Measurements from ENCODE around the gene DCP1B. TPM values are rescaled to one million over a fixed set of nuclear protein-coding genes. Genes with fewer than 3 reads are reported as not detected.

Gene DCP1B
- polyA plus RNA-seq, 1 donor from 2014 or later: 12.5 TPM

GRCh38 chr12:2049604-2050540 is 45.6 kb upstream of the DCP1B start:
- Histone ChIP-seq H3K27me3 (ENCODE audit: insufficient read depth, low read depth, low read length) (no peaks in the 10 kb centered on the region), H3K4me2 (ENCODE audit: low read length) (no peak overlapping the region), H3F3A (ENCODE audit: insufficient read depth, low read length, poor library complexity, severe bottlenecking) (no peaks in the 10 kb centered on the region), H4K20me1 (ENCODE audit: insufficient read depth) (no peaks in the 10 kb centered on the region), H3K9me2 (ENCODE audit: insufficient read depth, low read length) (no peaks in the 10 kb centered on the region), H3K79me2 (replicated peaks; ENCODE audit: insufficient read depth, low read length) (peaks cover 9% of the 10 kb centered on the region), H2AFZ (ENCODE audit: low read depth, low read length) (no peak overlapping the region), H3K9ac (ENCODE audit: low read length) (no peak overlapping the region), H3K9me3 (ENCODE audit: low read length) (no peaks in the 10 kb centered on the region), H3K4me3 (ENCODE audit: low read length) (no peak overlapping the region), H3K27ac (ENCODE audit: low read length) (no peak overlapping the region), H3K36me3 (ENCODE audit: insufficient read depth, low read length) (no peaks in the 10 kb centered on the region)
- TF ChIP-seq EZH2 (IDR thresholded peaks at IDR 0.05; ENCODE audit: borderline replicate concordance, insufficient read depth, low read length, poor library complexity, severe bottlenecking) (no peak), MXI1 (conservative IDR thresholded peaks at IDR 0.05; ENCODE audit: poor library complexity, severe bottlenecking) (no peak), CTCF (IDR thresholded peaks at IDR 0.05; ENCODE audit: poor library complexity, severe bottlenecking) (no peak), EP300 (conservative IDR thresholded peaks at IDR 0.05; ENCODE audit: poor library complexity, severe bottlenecking) (no peak), SMC3 (conservative IDR thresholded peaks at IDR 0.05; ENCODE audit: poor library complexity) (no peak), RAD21 (conservative IDR thresholded peaks at IDR 0.05) (no peak), TAF1 (IDR thresholded peaks at IDR 0.05; ENCODE audit: low read depth) (no peak), POLR2AphosphoS5 (IDR thresholded peaks at IDR 0.05) (no peak), REST (IDR thresholded peaks at IDR 0.05; ENCODE audit: borderline replicate concordance) (no peak)

DNA sequence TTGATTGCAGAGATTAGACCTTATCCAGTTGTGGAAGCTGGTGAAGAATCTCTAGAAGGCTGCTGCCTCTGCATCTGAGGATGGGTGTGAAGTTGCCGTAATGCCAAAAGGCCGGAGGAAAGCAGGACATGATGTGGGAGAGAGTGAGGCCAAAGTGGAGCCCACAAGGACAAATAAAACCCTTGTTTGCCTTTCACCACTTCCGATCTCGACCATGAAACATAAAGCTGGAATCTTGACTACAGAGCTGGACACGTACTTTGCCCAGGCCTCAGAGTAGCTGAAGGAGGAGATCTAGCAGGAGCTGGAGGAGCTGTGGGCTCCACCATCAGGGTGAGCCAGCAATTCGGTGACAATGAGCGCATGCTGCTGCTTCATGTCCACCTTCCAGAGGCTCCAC is 43.5 kb upstream of the DCP1B start:
- no peaks in the 10 kb centered on the region for H3K27me3 ChIP-seq (ENCODE audit: insufficient read depth, low read depth, low read length)
- H3K9ac ChIP-seq (ENCODE audit: low read length): no peak overlapping the region
- H3K4me3 ChIP-seq (ENCODE audit: low read length): no peak overlapping the region
- H4K20me1 ChIP-seq (ENCODE audit: insufficient read depth): no peaks in the 10 kb centered on the region
- H3K9me3 ChIP-seq (ENCODE audit: low read length): no peaks in the 10 kb centered on the region
- H3K79me2 ChIP-seq (replicated peaks; ENCODE audit: insufficient read depth, low read length): no peaks in the 10 kb centered on the region
- H3K27ac ChIP-seq (ENCODE audit: low read length): no peak overlapping the region
- H3K36me3 ChIP-seq (ENCODE audit: insufficient read depth, low read length): no peaks in the 10 kb centered on the region
- H2AFZ ChIP-seq (ENCODE audit: low read depth, low read length): no peak overlapping the region
- TF ChIP-seq EP300 (conservative IDR thresholded peaks at IDR 0.05; ENCODE audit: poor library complexity, severe bottlenecking): no peak
- TF ChIP-seq RAD21 (conservative IDR thresholded peaks at IDR 0.05): no peak
- TF ChIP-seq TAF1 (IDR thresholded peaks at IDR 0.05; ENCODE audit: low read depth): no peak
- no peak for TF ChIP-seq POLR2AphosphoS5 (IDR thresholded peaks at IDR 0.05)
- no peak for TF ChIP-seq REST (IDR thresholded peaks at IDR 0.05; ENCODE audit: borderline replicate concordance)
- no peak for TF ChIP-seq MXI1 (conservative IDR thresholded peaks at IDR 0.05; ENCODE audit: poor library complexity, severe bottlenecking)
- no peak for TF ChIP-seq EZH2 (IDR thresholded peaks at IDR 0.05; ENCODE audit: borderline replicate concordance, insufficient read depth, low read length, poor library complexity, severe bottlenecking)
- no peak for TF ChIP-seq CTCF (IDR thresholded peaks at IDR 0.05; ENCODE audit: poor library complexity, severe bottlenecking)
- no peak for TF ChIP-seq SMC3 (conservative IDR thresholded peaks at IDR 0.05; ENCODE audit: poor library complexity)
- H3K4me2 ChIP-seq (ENCODE audit: low read length): no peak overlapping the region
- no peaks in the 10 kb centered on the region for H3K9me2 ChIP-seq (ENCODE audit: insufficient read depth, low read length)
- no peaks in the 10 kb centered on the region for H3F3A ChIP-seq (ENCODE audit: insufficient read depth, low read length, poor library complexity, severe bottlenecking)

Data from neural cell (in vitro differentiated cells).